Uterus (tissue), 2 donors: ENCODE measurements around the gene MESP1.

Experiments used
- POLR2A ChIP-seq, 2 donors: fragments of 450-650 bp; IDR thresholded peaks; one replicate each; pipeline ENCODE4 v1.6.1; 2016; ENCODE audit warnings: antibody characterized with exemption in 2 of 2, mild to moderate bottlenecking in 1 of 2, moderate library complexity in 1 of 2
- TF ChIP-seq, protein P1 (sequence below), 4 experiments: fragments of 200-600 bp in 2 of 4; fragments of 450-650 bp in 2 of 4; sonication (generic) in 2 of 4; IDR thresholded peaks; one replicate each; pipeline ENCODE4 v1.5.1; 2016 to 2019; ENCODE audit warnings: antibody characterized with exemption in 4 of 4, mild to moderate bottlenecking in 2 of 4, moderate library complexity in 1 of 4

DNA sequence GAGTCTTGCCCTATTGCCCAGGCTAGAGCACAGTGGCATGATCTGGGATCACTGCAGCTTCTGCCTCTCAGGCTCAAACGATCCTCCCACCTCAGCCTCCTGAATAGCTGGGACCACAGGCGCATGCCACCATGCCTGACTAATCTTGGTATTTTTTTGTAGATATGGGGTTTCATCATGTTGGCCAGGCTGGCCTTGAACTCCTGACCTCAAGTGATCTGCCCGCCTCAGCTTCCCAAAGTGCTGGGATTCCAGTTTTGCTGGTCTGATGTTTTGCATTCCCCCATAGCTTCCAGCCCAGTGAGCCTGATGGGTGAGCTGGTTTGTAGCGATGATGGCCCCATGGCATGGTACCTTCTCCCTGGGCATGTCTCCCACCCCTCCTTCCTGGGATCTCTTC lies 4.7 kb upstream of the MESP1 start:
- TF ChIP-seq, protein P1, sequence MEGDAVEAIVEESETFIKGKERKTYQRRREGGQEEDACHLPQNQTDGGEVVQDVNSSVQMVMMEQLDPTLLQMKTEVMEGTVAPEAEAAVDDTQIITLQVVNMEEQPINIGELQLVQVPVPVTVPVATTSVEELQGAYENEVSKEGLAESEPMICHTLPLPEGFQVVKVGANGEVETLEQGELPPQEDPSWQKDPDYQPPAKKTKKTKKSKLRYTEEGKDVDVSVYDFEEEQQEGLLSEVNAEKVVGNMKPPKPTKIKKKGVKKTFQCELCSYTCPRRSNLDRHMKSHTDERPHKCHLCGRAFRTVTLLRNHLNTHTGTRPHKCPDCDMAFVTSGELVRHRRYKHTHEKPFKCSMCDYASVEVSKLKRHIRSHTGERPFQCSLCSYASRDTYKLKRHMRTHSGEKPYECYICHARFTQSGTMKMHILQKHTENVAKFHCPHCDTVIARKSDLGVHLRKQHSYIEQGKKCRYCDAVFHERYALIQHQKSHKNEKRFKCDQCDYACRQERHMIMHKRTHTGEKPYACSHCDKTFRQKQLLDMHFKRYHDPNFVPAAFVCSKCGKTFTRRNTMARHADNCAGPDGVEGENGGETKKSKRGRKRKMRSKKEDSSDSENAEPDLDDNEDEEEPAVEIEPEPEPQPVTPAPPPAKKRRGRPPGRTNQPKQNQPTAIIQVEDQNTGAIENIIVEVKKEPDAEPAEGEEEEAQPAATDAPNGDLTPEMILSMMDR (IDR thresholded peaks at IDR 0.05), result no peak
- TF ChIP-seq POLR2A (IDR thresholded peaks at IDR 0.05), result no peak
